SK-N-DZ (cell line): ENCODE measurements around the gene TRAPPC10.

Source experiments
- DNase-seq: peaks from one replicate; pipeline ENCODE4 v3.0.0-alpha.2; 2015; ENCODE audit warnings: low spot score

The TRAPPC10 gene

DNA sequence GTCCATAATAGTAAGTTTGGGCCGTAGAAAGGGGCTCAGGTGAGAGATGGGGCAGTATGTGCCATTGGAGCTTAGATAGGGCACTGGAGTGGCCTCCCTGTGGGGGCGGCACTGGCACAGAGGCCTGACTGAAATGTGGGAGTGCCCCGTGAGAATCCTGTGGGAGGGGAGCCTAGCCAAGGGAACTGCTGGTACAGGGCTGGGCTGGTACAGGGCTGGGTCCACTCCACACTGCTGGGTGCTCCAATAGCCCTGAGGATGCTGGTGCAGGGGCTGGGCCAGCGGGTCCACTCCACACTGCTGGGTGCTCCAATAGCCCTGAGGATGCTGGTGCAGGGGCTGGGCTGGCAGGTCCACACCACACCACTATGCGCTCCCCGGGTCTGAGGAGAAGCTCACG, 50.3 kb downstream of the TRAPPC10 start:
- DNase-seq: no peak

GRCh38 chr21:44063151-44063912, 51.2 kb downstream of the TRAPPC10 start:
- DNase-seq: no peak

- DNase-seq: no peak
These were observed 52.8 kb downstream of the TRAPPC10 start for GRCh38 chr21:44064852-44065403.

- no peak for DNase-seq
These were observed 53.3 kb downstream of the TRAPPC10 start for GRCh38 chr21:44065428-44065827.

- no peak for DNase-seq
These were observed 54.0 kb downstream of the TRAPPC10 start for GRCh38 chr21:44066116-44066515.

GRCh38 chr21:44067011-44067839, 55.1 kb downstream of the TRAPPC10 start:
- DNase-seq: no peak

DNA sequence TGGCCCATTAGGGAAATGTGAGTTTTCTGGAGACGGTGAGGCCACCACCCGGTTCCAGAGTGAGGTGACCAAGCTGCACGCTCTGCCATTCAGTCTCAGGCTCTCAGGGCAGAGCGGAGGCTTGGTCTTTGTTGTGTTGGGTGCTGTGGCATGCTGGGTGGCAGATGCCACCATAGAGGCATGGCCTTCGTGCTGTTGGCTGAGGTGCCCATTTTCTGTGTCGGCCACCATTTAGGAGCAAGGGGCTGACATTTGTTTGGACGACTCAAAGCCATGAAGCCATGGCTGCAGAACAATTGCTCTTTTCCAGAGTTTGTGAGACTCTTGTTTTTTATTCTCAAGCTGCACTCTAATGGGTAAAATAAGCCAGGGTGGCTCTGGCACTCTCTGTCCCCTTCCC, 58.3 kb downstream of the TRAPPC10 start:
- no peak for DNase-seq

DNA sequence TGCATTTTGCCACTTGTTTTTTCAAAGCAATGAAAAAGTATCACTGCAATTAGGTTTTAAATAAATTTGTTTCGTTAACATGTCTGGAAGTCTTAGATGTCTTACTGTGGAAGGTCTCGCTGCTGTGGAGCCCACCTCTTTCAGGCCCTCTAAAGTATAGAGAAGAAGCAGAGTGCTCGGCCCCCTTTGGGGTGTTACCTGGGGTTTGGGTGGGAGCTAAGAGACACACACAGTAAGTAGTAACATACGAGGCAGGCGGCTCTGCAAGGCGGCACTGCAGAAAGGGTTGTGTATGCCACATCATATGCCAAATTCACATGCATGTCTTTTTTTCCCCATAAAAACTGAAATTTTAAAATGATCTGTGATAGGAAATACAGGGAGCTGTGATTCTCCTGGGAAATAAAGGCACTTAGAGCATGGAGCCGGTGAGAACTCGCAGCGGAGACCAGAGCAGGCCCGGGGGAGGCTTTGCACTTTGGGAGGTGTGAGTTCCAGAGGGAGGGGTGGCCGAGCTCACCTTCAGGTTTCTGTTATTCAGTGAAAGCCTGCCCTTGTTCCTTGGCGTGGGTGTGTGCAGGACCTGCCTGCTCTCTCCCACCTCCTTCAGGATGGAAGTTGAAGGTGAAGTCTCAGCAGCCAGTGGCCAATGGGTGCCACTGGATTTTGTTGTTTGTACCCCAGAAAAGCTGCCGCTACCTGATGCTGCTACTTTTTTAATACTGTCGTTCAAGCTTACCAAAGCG, 59.4 kb downstream of the TRAPPC10 start:
- no peak for DNase-seq

- DNase-seq: no peak
These were observed 60.0 kb downstream of the TRAPPC10 start for GRCh38 chr21:44072111-44072510.

GRCh38 chr21:44074315-44074958, 62.3 kb downstream of the TRAPPC10 start:
- DNase-seq: no peak

- DNase-seq: no peak
These were observed 64.2 kb downstream of the TRAPPC10 start for GRCh38 chr21:44076316-44076715.

- DNase-seq: no peak
These were observed 66.4 kb downstream of the TRAPPC10 start for GRCh38 chr21:44078411-44078981.

- DNase-seq: no peak
These were observed 67.3 kb downstream of the TRAPPC10 start for GRCh38 chr21:44079446-44079845.

GRCh38 chr21:44079846-44080245, 67.7 kb downstream of the TRAPPC10 start:
- no peak for DNase-seq

GRCh38 chr21:44082648-44083440, 70.7 kb downstream of the TRAPPC10 start:
- DNase-seq: no peak

DNA sequence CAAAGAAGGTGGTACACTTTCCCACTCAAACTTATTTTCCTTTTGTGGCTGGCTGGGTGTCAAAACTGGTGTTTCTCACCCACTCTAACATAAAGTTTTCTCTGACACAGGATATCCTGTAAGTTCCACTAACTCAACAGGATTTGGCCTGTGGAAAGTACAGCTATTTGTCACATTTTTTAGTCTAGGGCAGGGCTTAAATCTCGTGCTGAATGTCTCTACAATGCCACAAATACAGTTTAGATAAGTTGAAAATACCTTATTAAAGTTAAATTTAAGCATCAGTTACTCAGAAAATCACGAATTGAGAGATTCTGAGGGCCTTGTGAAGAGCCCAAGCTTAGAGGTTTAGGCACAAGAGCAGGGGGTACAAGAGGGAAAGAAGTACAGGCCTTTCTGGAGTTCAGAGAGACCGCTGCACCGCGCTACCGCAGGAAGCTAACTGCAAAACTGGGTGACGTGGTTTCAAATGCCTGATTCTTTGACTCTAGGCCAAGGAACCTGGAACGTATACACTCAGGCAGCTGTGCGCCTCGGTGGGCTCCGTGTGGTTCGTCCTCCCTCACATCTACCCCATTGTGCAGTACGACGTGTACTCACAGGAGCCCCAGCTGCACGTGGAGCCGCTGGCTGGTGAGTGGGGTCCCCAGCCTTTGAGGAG, 71.7 kb downstream of the TRAPPC10 start:
- DNase-seq: no peak

DNA sequence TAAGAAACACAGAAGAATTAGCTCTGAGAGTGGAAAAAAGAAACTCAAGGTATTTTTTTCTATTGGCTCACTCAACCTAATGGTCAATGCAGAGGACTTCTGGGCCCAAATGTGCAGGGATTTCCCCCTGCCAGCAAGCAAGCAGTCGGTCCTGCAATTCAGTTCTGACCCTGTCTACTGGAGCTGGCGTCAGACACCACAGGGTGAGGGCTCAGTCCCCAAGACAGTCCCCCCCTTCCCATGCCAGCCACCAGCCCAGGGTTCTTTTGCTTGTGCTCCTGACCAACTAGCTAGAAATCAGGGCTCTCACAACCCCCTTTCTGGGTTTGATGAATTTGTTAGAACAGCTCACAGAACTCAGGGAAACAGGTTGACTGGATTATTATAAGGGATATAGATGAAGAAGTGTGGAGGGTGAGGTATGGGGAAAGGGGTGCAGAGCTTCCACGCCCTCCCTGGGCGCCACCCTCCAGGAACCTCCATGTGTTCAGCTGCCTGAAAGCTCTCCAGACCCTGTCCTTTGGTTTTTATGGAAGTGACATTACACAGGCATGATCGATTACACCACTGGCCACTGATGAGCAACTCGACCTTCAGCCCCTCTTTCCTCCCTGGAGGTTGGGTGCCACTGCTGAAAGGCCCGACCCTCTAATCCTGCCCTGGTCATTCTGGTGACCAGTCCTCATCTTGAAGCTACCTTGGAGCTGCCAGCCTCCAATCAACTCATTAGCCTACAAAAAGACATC, 72.6 kb downstream of the TRAPPC10 start:
- no peak for DNase-seq

- no peak for DNase-seq
These were observed 73.6 kb downstream of the TRAPPC10 start for GRCh38 chr21:44085491-44086321.
